HL-60/S4 (cell line): Measurements from ENCODE around the gene EFL1.
"Not testable (repeated sequence)": the region's sequence is repeated elsewhere in the genome, so short reads cannot be mapped to it uniquely, and the experiment has no call there.

ENCODE experiments used
- in situ Hi-C: fragments of 300-500 bp; cut with MboI; formaldehyde crosslinking; loops from 2 replicates; pipeline ENCODE4 v1.14.3; 2022; ENCODE audit warnings: low sequenced_read_pairs

EFL1 gene

GRCh38 chr15:82204575-82204974 is 58.0 kb downstream of the EFL1 start:
- in situ Hi-C loops = not testable (repeated sequence)

- in situ Hi-C loops = no loop called here
Measured at GRCh38 chr15:82197733-82198594, 64.6 kb downstream of the EFL1 start.

GRCh38 chr15:82196353-82196752 is 66.2 kb downstream of the EFL1 start:
- in situ Hi-C loops = no loop called here

GRCh38 chr15:82195818-82196217 is 66.7 kb downstream of the EFL1 start:
- in situ Hi-C loops = not testable (repeated sequence)

GRCh38 chr15:82194488-82194887 is 68.0 kb downstream of the EFL1 start:
- in situ Hi-C loops = not testable (repeated sequence)

- in situ Hi-C loops = not testable (repeated sequence)
Measured at GRCh38 chr15:82193435-82193834, 69.1 kb downstream of the EFL1 start.

GRCh38 chr15:82192394-82192793 is 70.1 kb downstream of the EFL1 start:
- in situ Hi-C loops = not testable (repeated sequence)

- in situ Hi-C loops = no loop called here
Measured at GRCh38 chr15:82186719-82187406, 75.7 kb downstream of the EFL1 start.

GRCh38 chr15:82186161-82186560 is 76.4 kb downstream of the EFL1 start:
- in situ Hi-C loops = no loop called here

- in situ Hi-C loops = no loop called here
Measured at GRCh38 chr15:82184776-82185175, 77.8 kb downstream of the EFL1 start.

- in situ Hi-C loops = no loop called here
Measured at GRCh38 chr15:82184355-82184754, 78.2 kb downstream of the EFL1 start.

GRCh38 chr15:82183121-82184031 is 79.2 kb downstream of the EFL1 start:
- in situ Hi-C loops = no loop called here

- in situ Hi-C loops = no loop called here
Measured at GRCh38 chr15:82181371-82181770, 81.2 kb downstream of the EFL1 start.

GRCh38 chr15:82178061-82178460 is 84.5 kb downstream of the EFL1 start:
- in situ Hi-C loops = no loop called here

GRCh38 chr15:82177291-82178010 is 85.1 kb downstream of the EFL1 start:
- in situ Hi-C loops = no loop called here

- in situ Hi-C loops = no loop called here
Measured at GRCh38 chr15:82176542-82176941, 86.0 kb downstream of the EFL1 start.

- in situ Hi-C loops = no loop called here
Measured at GRCh38 chr15:82174471-82175235, 87.9 kb downstream of the EFL1 start.

- in situ Hi-C loops = no loop called here
Measured at GRCh38 chr15:82173108-82173507, 89.4 kb downstream of the EFL1 start.

- in situ Hi-C loops = no loop called here
Measured at GRCh38 chr15:82172506-82172905, 90.0 kb downstream of the EFL1 start.

- in situ Hi-C loops = no loop called here
Measured at GRCh38 chr15:82168757-82169156, 93.8 kb downstream of the EFL1 start.
